Subcutaneous abdominal adipose tissue (tissue), 5 donors: Measurements from ENCODE around the gene SEMG1.

Experiments
- H3K27ac ChIP-seq: one replicate; pipeline ENCODE4 v1.7.0; 2013; ENCODE audit warnings: low read depth, mild to moderate bottlenecking, inconsistent platforms, low read length, moderate library complexity
- H3K27me3 ChIP-seq, 5 donors: one replicate each; pipeline ENCODE4 v1.7.0; 2013; ENCODE audit warnings: low read length in 5 of 5, inconsistent platforms in 1 of 5; ENCODE audit not compliant: control insufficient read depth in 5 of 5, insufficient read depth in 4 of 5
- H3K36me3 ChIP-seq, 5 donors: one replicate each; pipeline ENCODE4 v1.7.0; 2013; ENCODE audit warnings: low read length in 5 of 5; ENCODE audit not compliant: control insufficient read depth in 5 of 5, insufficient read depth in 5 of 5
- H3K4me1 ChIP-seq, 5 donors: one replicate each; pipeline ENCODE4 v1.7.0; 2013; ENCODE audit warnings: low read length in 5 of 5, mild to moderate bottlenecking in 3 of 5, moderate library complexity in 1 of 5; ENCODE audit not compliant: control insufficient read depth in 5 of 5, insufficient read depth in 5 of 5
- H3K4me3 ChIP-seq, 5 donors: one replicate each; pipeline ENCODE4 v1.7.0; 2013; ENCODE audit warnings: low read length in 5 of 5, low read depth in 1 of 5
- H3K9ac ChIP-seq, 5 donors: one replicate each; pipeline ENCODE4 v1.7.0; 2013; ENCODE audit warnings: low read length in 5 of 5, mild to moderate bottlenecking in 4 of 5, moderate library complexity in 3 of 5
- H3K9me3 ChIP-seq, 5 donors: one replicate each; pipeline ENCODE4 v1.7.0; 2013; ENCODE audit warnings: low read length in 5 of 5; ENCODE audit not compliant: control insufficient read depth in 5 of 5
- donor health status: healthy.
- donor health status: healthy.
- donor health status: healthy.
- donor health status: healthy.
- donor health status: healthy.

Gene SEMG1

GRCh38 chr20:45183084-45183483 is 23.7 kb upstream of the SEMG1 start:
- Histone ChIP-seq H3K9me3 (no peaks in the 10 kb centered on the region), H3K4me1 (no peaks in the 10 kb centered on the region), H3K27ac (no peak overlapping the region), H3K36me3 (no peaks in the 10 kb centered on the region), H3K9ac (no peak overlapping the region), H3K27me3 (peaks cover 0 to 5% (median 0%) of the 10 kb centered on the region in 5 donors), H3K4me3 (no peak overlapping the region)

DNA sequence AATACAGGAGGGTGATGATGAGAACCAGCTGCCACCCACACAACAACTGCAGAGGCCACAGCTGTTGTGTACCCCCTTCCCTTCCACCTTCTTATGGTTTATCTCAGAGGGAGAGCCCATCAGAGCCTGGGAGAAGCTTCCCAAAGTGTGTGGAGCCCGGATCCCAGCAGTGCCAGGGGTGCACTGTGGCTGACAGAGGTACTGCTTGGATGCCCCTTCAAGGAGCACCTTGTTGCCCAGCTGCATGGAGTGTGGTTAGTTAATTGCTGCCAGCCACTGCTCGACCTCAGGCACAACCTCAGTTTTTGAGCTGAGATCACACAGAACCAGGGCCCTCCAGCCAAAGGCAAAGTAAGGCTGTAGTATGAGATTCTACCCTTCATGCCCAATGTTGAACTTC is 19.1 kb upstream of the SEMG1 start:
- no peaks in the 10 kb centered on the region for H3K36me3 ChIP-seq
- no peak overlapping the region for H3K27ac ChIP-seq
- no peak overlapping the region for H3K4me3 ChIP-seq
- H3K9me3 ChIP-seq, result no peaks in the 10 kb centered on the region
- H3K9ac ChIP-seq, result no peak overlapping the region
- H3K27me3 ChIP-seq, result peaks cover 0 to 3% (median 2%) of the 10 kb centered on the region in 5 donors
- H3K4me1 ChIP-seq, result no peaks in the 10 kb centered on the region

DNA sequence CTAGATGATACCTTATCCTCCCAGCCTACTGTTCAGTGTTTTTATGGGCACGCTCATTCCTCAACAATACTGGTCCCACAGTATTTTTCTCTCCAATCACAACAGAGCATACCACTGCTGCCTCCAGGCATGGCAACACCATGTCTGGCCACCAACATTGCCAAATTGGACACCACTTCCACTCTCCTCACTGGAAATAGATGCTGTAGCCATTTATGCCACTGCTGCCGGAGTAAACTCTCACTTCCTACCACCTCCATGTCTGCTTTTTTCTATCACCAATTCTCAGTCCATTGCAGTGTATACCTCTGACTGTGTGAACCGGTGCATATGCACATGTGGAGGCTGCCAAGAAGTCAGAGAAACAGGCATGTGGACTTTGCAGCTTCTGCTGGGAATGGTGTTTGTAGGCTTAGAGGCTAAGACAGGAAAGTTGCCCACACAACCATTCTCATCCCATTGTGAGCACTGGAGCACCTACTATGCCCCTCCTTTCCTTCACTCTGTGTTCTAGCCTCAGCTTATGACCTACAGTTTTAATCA is 17.7 kb upstream of the SEMG1 start:
- no peak overlapping the region for H3K4me3 ChIP-seq
- peaks cover 0 to 3% (median 2%) of the 10 kb centered on the region in 5 donors for H3K27me3 ChIP-seq

DNA sequence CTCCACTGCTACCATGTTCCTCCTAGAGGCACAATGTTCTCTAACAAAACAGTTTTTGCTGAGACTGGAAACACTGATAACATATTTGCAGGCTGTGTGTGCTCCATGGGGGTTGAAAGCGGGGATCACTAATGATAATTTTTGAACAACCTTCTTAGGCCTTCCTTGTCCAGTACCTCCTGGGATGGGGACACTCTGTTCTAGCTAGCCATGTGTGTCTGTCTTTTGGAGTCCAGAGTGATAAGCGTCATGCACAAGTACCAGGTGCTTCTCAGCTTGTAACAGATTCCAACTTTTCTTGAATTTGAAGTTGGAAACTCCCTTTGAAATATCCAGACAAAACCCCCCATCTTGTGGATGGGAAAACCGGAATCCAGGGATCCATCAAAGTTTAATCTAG is 17.0 kb upstream of the SEMG1 start:
- H3K27me3 ChIP-seq, result peaks cover 0 to 3% (median 2%) of the 10 kb centered on the region in 5 donors
- no peaks in the 10 kb centered on the region for H3K9me3 ChIP-seq
- H3K4me3 ChIP-seq, result no peak overlapping the region
- H3K27ac ChIP-seq, result no peak overlapping the region
- no peaks in the 10 kb centered on the region for H3K36me3 ChIP-seq
- H3K9ac ChIP-seq, result no peak overlapping the region
- H3K4me1 ChIP-seq, result no peaks in the 10 kb centered on the region

More for the DNA sequence above, 17.7 kb upstream of the SEMG1 start:
- H3K9me3 ChIP-seq, result no peaks in the 10 kb centered on the region
- no peak overlapping the region for H3K9ac ChIP-seq
- no peaks in the 10 kb centered on the region for H3K4me1 ChIP-seq
- no peak overlapping the region for H3K27ac ChIP-seq
- no peaks in the 10 kb centered on the region for H3K36me3 ChIP-seq

DNA sequence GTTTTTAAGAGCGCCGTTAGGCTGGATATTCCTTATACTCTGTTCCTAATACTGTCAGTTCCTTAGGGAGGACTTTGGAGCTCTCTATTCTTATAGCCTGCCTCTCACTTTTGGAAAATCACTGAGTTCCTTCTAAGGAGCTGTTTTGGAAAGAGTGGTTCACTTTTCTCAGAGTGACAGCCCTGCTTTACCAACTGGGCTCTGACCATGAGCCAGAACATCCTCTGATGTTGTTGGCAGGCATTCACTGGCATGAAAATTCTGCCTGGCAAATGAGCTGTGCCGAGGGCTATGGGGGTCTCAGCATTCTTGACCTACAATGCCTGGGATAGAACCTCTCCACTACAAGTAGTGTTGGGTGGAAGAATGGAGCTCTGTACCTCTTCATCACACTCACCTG is 14.9 kb upstream of the SEMG1 start:
- Histone ChIP-seq H3K27me3 (peaks cover 0 to 3% (median 2%) of the 10 kb centered on the region in 5 donors), H3K9ac (no peak overlapping the region), H3K36me3 (no peaks in the 10 kb centered on the region), H3K27ac (no peak overlapping the region), H3K4me3 (no peak overlapping the region), H3K4me1 (no peaks in the 10 kb centered on the region), H3K9me3 (no peaks in the 10 kb centered on the region)

- Histone ChIP-seq H3K9ac (no peak overlapping the region), H3K4me3 (no peak overlapping the region), H3K36me3 (no peaks in the 10 kb centered on the region), H3K9me3 (no peaks in the 10 kb centered on the region), H3K27ac (no peak overlapping the region), H3K27me3 (peaks cover 0 to 3% (median 3%) of the 10 kb centered on the region in 5 donors), H3K4me1 (no peaks in the 10 kb centered on the region)
Measured at GRCh38 chr20:45193331-45193730, 13.5 kb upstream of the SEMG1 start.

- peaks cover 0 to 3% (median 0%) of the 10 kb centered on the region in 5 donors for H3K27me3 ChIP-seq
- no peaks in the 10 kb centered on the region for H3K9me3 ChIP-seq
- H3K9ac ChIP-seq, result no peak overlapping the region
- H3K4me3 ChIP-seq, result no peak overlapping the region
- no peaks in the 10 kb centered on the region for H3K4me1 ChIP-seq
- no peak overlapping the region for H3K27ac ChIP-seq
- H3K36me3 ChIP-seq, result no peaks in the 10 kb centered on the region
Measured at GRCh38 chr20:45209924-45210323, 3.1 kb downstream of the SEMG1 start.

GRCh38 chr20:45211569-45212474 is 5.0 kb downstream of the SEMG1 start:
- H3K27ac ChIP-seq, result no peak overlapping the region
- no peak overlapping the region for H3K4me3 ChIP-seq
- H3K4me1 ChIP-seq, result no peaks in the 10 kb centered on the region
- peaks cover 0 to under 1% (median 0%) of the 10 kb centered on the region in 5 donors for H3K27me3 ChIP-seq
- no peak overlapping the region for H3K9ac ChIP-seq
- no peaks in the 10 kb centered on the region for H3K9me3 ChIP-seq
- no peaks in the 10 kb centered on the region for H3K36me3 ChIP-seq

DNA sequence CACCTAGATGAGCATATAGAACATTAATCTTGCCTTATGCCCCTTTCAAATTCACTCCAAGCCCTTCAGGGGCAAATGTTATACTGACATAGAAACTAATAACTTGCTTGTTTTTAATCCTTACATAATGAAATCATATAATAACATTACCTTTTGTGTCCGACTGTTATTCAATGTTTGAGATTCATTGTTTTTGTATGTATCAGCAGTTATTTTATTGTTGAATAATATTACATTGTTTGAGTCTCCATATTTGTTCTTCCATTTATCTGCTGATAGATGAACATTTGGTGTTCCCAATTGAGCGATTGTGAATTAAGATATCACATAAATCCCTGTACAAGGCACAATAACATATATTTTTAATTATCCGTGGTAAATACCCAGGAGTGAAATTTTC is 6.0 kb downstream of the SEMG1 start:
- H3K4me1 ChIP-seq, result no peaks in the 10 kb centered on the region
- H3K9me3 ChIP-seq, result no peaks in the 10 kb centered on the region
- H3K27me3 ChIP-seq, result no peaks in the 10 kb centered on the region
- no peaks in the 10 kb centered on the region for H3K36me3 ChIP-seq
- H3K4me3 ChIP-seq, result no peak overlapping the region
- no peak overlapping the region for H3K27ac ChIP-seq
- no peak overlapping the region for H3K9ac ChIP-seq

GRCh38 chr20:45218124-45218523 is 11.3 kb downstream of the SEMG1 start:
- Histone ChIP-seq H3K27me3 (peaks cover 0 to 6% (median 0%) of the 10 kb centered on the region in 5 donors), H3K9me3 (no peaks in the 10 kb centered on the region), H3K27ac (no peak overlapping the region), H3K4me3 (no peak overlapping the region), H3K9ac (no peak overlapping the region), H3K4me1 (peaks cover 0 to 2% (median 0%) of the 10 kb centered on the region in 5 donors), H3K36me3 (no peaks in the 10 kb centered on the region)
